Right cardiac atrium (tissue), 5 donors: ENCODE results near the gene CACNA1I. TPM values are rescaled to one million over a fixed set of nuclear protein-coding genes. Genes with fewer than 3 reads are reported as not detected.

Experiments
- ATAC-seq, 2 donors: fragments of 200-7000 bp; cut with Tn5 transposase; one replicate each; pipeline versions ENCODE4 v1.8.0 to v1.9.1; 2020; ENCODE audit warnings: moderate library complexity in 2 of 2, mild to moderate bottlenecking in 1 of 2
- DNase-seq, 3 donors: peaks; one replicate each; pipeline ENCODE4 v3.0.0-alpha.2; 2020
- H3K27ac ChIP-seq: one replicate; pipeline ENCODE4 v1.5.1; 2013; ENCODE audit warnings: mild to moderate bottlenecking, low read length, control low read depth, moderate library complexity
- H3K27me3 ChIP-seq: one replicate; pipeline ENCODE4 v1.6.1; 2013; ENCODE audit not compliant: control insufficient read depth, insufficient read depth
- H3K4me1 ChIP-seq: one replicate; pipeline ENCODE4 v1.6.1; 2013; ENCODE audit warnings: low read length; ENCODE audit not compliant: control insufficient read depth, insufficient read depth
- H3K4me3 ChIP-seq: one replicate; pipeline ENCODE4 v1.5.1; 2013; ENCODE audit warnings: low read length, control low read depth
- H3K9me3 ChIP-seq: one replicate; pipeline ENCODE4 v1.6.1; 2013; ENCODE audit warnings: low read length; ENCODE audit not compliant: control insufficient read depth
- WGBS: extraction: QIAGEN DNeasy Blood & Tissue Kit; methylation state at CpG from one replicate; pipeline ENCODE4 v1.1.7; 2013; 5-methylcytosine and 5-hydroxymethylcytosine counted together
- intact Hi-C, 4 donors: fragments of 100-400 bp; cut with DNase I; formaldehyde crosslinking; loops; one replicate each; pipeline versions ENCODE4 v1.11.0 to v1.14.0; 2022 to 2023
- polyA plus RNA-seq: library from polyadenylated mRNA; stranded (reverse); fragments of 200-250 nt; gene quantifications from one replicate; pipeline ENCODE4 v1.2.3, GENCODE V29; 2013
- total RNA-seq, 4 donors: library from RNA; stranded (reverse); fragmentation: NEBNext Ultra II Directional; extraction: Animal tissue kit (Norgen Biotek cat#: 25700); gene quantifications; one replicate each; pipeline ENCODE4 v1.2.1, GENCODE V29; 2021
- donor health status: healthy with polysubstance abuse.
- donor health status: DM: no; HTN: yes; CAD: no.
- donor health status: DM: no; HTN: no; CAD: no.
- donor health status: DM: no; HTN: yes; CAD: no; lungs with severe emphysema.
- donor health status: DM: yes; HTN: yes; CAD: no.

CACNA1I gene
- total and polyA plus RNA-seq, 5 donors = 0.06 to 0.07 TPM; not detected in 3

DNA sequence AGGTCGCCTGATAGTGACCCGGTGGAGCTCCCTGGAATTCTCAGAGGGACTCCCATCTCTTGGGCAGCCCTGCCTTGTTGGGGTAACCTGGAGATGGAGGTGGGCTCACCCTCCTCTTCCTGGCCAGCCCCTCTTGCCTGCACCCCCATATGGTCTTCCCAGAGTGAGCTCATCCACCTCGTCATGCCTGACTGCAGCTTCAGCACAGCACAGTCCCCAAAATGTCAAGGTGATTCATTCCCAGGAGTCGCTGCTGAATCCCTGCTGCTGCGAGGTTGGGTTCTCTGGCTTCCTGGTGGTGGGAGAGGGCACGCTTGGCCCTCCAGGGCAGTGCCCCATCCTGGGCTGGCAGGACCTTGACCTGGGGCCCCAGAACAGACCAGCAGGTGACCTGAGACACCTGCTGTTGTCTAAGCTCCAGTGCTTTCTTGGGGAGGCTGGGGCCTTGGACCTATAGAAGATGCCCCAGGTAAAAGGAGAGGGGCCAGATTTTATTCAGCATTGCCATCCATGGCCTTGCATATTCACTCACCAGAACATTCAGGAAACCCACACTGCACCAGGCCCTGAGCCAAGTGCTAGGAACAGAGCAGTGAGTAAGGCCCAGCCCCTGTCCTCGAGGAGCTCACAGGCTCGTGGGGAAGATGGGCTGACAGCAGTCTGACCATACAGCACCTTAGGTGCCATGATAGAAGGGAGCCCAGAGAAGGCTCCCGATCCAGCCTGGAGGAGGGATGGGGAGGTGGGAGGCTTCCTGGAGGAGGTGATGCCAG, 72.9 kb downstream of the CACNA1I start:
- Histone ChIP-seq H3K4me3 (no peak overlapping the region), H3K27ac (no peak overlapping the region), H3K4me1 (no peaks in the 10 kb centered on the region), H3K9me3 (no peaks in the 10 kb centered on the region), H3K27me3 (no peaks in the 10 kb centered on the region)
- DNase-seq (peak in 1 of 3 donors; percentile 18), ATAC-seq (no peak)
- 66% methylated on average over 9 of the region's 9 CpGs for WGBS
- intact Hi-C loops = no loop called here

DNA sequence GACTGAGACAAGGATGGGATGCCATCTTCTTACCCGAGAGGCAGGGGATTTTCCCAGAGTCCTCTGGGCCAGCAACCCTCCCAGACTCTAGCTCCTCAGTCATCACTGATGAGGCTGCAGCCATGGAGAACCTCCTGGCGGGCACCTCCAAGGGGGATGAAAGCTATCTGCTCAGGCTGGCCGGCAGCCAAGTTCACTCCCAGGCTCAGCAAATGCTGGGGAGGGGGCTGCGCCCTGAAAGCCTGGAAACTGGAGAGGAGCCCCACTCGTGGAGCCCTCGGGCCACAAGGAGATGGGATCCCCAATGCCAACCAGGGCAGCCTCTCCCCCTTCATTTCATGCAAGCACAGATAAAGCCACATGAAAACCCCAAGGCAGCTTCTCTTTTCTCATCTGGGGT, 75.0 kb downstream of the CACNA1I start:
- DNase-seq (peak in 2 of 3 donors; percentile 27 to 30), ATAC-seq (no peak)
- intact Hi-C loops = no loop called here
- WGBS = 50% methylated on average over 6 of the region's 6 CpGs
- Histone ChIP-seq H3K9me3 (no peaks in the 10 kb centered on the region), H3K4me1 (no peaks in the 10 kb centered on the region), H3K27me3 (no peaks in the 10 kb centered on the region), H3K4me3 (no peak overlapping the region), H3K27ac (no peak overlapping the region)

DNA sequence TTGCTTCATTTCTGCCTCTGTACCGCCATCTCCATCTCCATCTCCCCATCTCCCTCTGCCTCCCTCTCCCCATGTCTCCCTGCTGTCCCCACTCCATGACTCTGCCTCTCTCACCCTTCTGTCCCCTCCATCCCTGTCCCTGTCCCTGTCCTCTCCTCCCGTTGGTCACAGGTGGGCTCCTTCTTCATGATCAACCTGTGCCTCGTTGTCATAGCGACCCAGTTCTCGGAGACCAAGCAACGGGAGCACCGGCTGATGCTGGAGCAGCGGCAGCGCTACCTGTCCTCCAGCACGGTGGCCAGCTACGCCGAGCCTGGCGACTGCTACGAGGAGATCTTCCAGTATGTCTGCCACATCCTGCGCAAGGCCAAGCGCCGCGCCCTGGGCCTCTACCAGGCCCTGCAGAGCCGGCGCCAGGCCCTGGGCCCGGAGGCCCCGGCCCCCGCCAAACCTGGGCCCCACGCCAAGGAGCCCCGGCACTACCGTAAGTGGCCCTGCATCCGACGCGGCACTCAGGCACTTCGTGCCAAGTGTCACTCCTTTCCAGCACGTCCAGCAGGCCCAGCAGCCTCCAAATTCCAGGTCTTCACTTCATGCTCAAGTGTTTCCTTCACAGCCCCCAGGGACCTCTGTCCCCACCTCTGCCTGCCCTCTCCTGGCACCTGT, 76.0 kb downstream of the CACNA1I start:
- ATAC-seq = no peak
- H3K4me1 ChIP-seq = no peaks in the 10 kb centered on the region
- WGBS = 81% methylated on average over 31 of the region's 31 CpGs

DNA sequence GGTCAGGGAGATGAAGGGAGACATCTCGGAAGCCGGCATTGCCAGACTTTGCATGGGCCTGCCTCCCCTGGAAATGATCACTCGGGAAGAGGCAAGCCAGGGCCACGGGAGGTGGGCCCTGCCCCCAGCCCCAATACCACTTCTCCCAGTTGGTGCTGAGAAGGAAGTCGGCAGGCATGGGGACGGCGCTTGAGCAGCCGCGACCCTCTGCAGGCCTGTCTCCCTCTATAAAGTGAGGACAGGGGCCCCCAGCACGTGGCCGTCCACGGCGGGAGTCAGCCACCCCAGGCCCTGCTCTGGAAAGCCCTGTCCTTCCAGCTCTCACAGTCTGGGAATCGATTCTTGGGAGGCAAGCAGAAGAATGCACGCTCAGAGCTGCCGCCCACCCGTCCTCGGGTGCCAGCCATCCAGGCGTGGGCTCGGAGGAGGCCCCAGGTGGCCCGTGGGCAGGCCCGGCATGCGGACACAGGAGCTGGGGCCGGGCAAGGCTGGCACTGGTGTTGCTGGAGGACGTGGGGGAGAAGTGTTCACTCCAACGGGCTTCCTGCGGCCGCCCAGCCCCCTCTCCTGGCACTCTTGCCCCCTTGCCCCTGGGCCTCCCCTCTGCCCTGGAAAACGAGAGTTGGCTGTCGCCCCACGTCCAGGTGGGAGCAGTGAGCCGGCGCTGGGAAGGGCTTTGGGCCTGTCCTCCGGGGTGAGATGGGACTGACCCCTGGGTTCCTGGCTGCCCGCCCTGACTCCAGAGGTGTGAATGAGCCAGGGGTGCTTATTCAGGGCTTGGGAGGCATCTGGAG, 77.5 kb downstream of the CACNA1I start:
- intact Hi-C loops = no loop called here
- no peak for ATAC-seq
- no peaks in the 10 kb centered on the region for H3K27me3 ChIP-seq

More for the DNA sequence above, 76.0 kb downstream of the CACNA1I start:
- no peak overlapping the region for H3K4me3 ChIP-seq
- H3K27ac ChIP-seq = no peak overlapping the region
- peak in 2 of 3 donors; percentile 27 to 48 for DNase-seq
- H3K9me3 ChIP-seq = no peaks in the 10 kb centered on the region
- intact Hi-C loops = no loop called here
- H3K27me3 ChIP-seq = no peaks in the 10 kb centered on the region

DNA sequence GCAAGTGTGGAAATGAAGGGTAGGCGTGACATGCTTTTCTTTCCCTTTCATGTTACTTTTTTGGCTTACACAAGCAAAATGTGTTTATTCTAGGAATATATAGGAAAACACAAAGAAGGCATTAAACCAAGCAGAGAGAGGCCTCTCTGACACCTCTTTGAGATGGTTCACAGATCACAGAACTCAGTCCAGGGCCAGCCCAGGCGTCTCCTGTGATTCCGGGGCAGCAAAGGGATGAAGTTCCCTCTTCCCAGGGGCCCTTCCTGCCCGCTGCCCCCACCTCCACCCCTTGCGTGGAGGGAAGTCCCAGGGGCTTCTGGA, 78.0 kb downstream of the CACNA1I start:
- DNase-seq = peak in 1 of 3 donors; percentile 22
- H3K4me3 ChIP-seq = no peak overlapping the region
- 72% methylated on average over 5 of the region's 5 CpGs for WGBS
- intact Hi-C loops = no loop called here
- no peaks in the 10 kb centered on the region for H3K9me3 ChIP-seq
- H3K27me3 ChIP-seq = no peaks in the 10 kb centered on the region
- no peak overlapping the region for H3K27ac ChIP-seq
- no peaks in the 10 kb centered on the region for H3K4me1 ChIP-seq
- no peak for ATAC-seq

More for the DNA sequence above, 77.5 kb downstream of the CACNA1I start:
- no peak overlapping the region for H3K4me3 ChIP-seq
- no peaks in the 10 kb centered on the region for H3K4me1 ChIP-seq
- DNase-seq = peak in 1 of 3 donors; percentile 28
- H3K9me3 ChIP-seq = no peaks in the 10 kb centered on the region
- no peak overlapping the region for H3K27ac ChIP-seq
- WGBS = 73% methylated on average over 35 of the region's 35 CpGs

DNA sequence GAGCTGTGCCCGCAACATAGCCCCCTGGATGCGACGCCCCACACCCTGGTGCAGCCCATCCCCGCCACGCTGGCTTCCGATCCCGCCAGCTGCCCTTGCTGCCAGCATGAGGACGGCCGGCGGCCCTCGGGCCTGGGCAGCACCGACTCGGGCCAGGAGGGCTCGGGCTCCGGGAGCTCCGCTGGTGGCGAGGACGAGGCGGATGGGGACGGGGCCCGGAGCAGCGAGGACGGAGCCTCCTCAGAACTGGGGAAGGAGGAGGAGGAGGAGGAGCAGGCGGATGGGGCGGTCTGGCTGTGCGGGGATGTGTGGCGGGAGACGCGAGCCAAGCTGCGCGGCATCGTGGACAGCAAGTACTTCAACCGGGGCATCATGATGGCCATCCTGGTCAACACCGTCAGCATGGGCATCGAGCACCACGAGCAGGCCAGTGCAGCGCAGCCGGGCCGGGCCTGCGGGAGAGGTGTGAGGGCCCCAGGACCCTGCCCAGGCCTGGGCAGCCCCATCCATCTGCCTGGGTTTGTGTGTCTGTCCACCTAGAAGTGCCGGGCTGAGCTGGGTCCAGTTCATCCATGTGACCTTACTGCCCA, 79.0 kb downstream of the CACNA1I start:
- H3K4me1 ChIP-seq = no peaks in the 10 kb centered on the region
- 95% methylated on average over 41 of the region's 41 CpGs for WGBS
- no peaks in the 10 kb centered on the region for H3K9me3 ChIP-seq
- ATAC-seq = no peak
- no peak overlapping the region for H3K4me3 ChIP-seq
- intact Hi-C loops = no loop called here
- no peaks in the 10 kb centered on the region for H3K27me3 ChIP-seq
- peak in 1 of 3 donors; percentile 24 for DNase-seq
- no peak overlapping the region for H3K27ac ChIP-seq

DNA sequence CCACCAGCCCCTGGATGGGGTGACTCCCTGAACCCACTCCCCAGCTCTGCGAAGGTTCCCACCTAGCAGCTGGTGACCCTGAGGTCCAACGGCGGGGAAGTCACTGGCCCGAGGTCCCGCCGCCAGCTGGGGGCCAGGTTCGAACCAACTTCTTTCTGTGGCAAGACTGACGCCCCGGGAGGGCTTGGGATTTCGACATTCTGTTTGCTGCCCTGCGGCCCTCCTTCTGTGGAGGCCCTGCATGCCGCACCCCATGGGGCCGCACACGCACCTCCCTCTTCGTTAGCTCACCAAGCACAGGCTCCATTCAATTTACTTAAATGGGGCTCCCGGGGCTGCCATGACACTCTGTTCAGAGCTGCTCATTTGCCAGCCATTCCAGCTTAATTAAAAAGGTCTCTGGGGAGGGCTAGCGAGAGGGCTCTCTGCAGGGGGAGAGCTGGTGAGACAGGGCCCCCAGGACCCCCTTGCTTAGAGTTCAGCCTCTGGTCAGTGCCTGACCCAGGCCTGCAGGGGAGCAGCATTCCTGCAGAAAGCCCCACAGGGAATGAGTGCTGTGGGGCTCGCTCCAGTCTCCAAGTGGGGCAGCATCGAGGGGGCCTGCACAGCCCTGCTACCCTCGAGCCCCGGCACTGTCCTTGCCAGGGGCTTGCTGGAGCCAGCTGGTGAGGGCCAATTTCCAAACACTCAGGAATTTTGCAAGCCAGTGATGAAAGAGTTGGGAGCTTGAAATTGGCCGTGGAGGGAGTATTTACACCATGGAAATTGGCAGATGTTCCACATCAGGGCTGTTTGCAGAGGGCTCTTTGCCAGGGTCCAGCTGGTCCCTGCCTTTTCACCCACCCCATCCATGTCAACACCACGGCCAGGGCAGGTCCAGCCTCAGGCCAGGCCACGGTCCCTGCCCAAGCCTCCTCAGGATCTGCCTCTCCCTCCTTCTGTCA, 80.8 kb downstream of the CACNA1I start:
- Histone ChIP-seq H3K9me3 (no peaks in the 10 kb centered on the region), H3K27ac (no peak overlapping the region), H3K4me1 (no peaks in the 10 kb centered on the region), H3K27me3 (no peaks in the 10 kb centered on the region), H3K4me3 (no peak overlapping the region)
- ATAC-seq (peak; percentile 29 to 48), DNase-seq (peak; percentile 33 to 61 (median 52))
- intact Hi-C loops = no loop called here
- WGBS = 66% methylated on average over 24 of the region's 24 CpGs

DNA sequence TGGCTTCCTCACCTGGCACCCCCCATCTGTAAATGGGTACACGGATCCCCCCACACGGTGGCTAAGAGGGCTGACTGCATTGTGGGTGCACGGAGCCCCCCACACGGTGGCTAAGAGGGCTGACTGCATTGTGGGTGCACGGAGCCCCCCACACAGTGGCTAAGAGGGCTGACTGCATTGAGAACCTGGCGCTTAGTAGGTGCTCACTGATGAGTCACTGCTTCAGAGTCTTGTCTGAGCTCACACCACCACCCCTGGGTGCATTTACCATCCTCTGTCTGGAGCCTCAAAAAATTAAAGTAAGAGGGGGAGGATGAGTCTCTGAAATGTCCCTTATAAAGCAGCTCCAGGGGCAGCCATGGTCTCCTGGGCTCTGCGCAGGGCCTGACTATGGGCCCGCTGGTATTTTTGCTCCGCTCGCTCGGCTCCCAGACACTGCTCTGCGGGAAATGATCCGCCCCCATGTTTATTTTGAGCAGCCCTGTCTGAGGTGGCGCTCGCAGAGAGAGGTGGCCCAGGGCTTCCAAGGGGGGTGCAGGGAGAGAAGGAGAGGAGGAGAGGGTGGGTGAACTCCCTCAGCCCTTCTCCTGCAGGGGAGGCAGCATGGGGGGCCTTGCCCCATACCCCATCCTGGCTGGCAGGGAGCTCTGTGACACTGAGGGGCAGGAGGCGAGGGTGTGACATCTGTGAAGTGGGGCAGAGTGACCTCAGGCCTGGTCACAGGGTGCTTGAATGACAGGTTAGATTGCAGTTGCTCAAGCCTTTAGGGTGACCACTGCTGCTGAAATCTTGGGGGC, 82.6 kb downstream of the CACNA1I start:
- no peak overlapping the region for H3K4me3 ChIP-seq
- intact Hi-C loops = no loop called here
- H3K4me1 ChIP-seq = no peaks in the 10 kb centered on the region
- H3K9me3 ChIP-seq = no peaks in the 10 kb centered on the region
- H3K27ac ChIP-seq = no peak overlapping the region
- 65% methylated on average over 16 of the region's 16 CpGs for WGBS
- ATAC-seq (no peak), DNase-seq (peak in 1 of 3 donors; percentile 12)
- H3K27me3 ChIP-seq = no peaks in the 10 kb centered on the region

DNA sequence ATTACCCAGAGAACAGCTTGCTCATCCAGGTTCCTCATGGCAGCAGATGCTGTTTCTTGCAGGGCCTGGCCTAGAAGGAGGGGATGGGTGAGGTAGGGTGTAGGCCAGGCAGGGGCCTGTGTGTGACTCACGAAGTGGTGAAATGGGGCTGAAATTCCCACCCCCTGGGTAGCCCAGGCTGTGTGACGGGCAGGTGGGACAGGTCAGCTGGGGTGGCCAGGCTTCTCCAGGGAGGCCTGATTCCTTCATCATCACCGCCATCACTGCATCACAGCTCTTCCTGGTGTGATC, 83.2 kb downstream of the CACNA1I start:
- DNase-seq (no peak), ATAC-seq (no peak)
- no peaks in the 10 kb centered on the region for H3K27me3 ChIP-seq
- intact Hi-C loops = no loop called here
- WGBS = 85% methylated on average over 3 of the region's 3 CpGs
- H3K4me3 ChIP-seq = no peak overlapping the region
- no peaks in the 10 kb centered on the region for H3K4me1 ChIP-seq
- no peak overlapping the region for H3K27ac ChIP-seq
- no peaks in the 10 kb centered on the region for H3K9me3 ChIP-seq
